DMS53 treated with DMSO at 0.1 percent for 48 hours (cell line): ENCODE results near the gene RAB11A.

ENCODE experiments used
- DNase-seq: peaks from one replicate; lab custom pipeline; 2025; ENCODE audit not compliant: unreplicated experiment; lab: John Stamatoyannopoulos, UW

The RAB11A gene

GRCh38 chr15:65935391-65935790 is 66.1 kb downstream of the RAB11A start:
- no peak for DNase-seq

DNA sequence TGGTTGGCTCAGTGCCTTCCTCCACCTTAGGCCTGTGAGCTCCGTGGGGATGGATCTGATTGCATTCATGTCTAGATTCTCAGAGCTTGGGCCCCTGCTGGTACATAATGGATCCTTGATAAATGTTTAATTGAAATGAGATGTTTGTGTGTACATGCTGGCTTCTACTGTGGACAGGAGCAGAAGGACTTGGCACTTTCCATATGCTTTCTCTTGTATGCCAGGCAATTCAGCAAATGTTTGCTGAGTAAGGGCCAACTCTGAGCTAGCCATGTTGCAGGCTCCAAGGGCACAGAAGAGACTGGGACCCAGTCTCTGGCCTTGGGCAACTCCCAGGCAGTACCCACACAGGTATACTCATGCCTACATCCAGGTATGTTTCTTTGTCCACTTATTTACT is 67.0 kb downstream of the RAB11A start:
- DNase-seq, result no peak

- DNase-seq, result no peak
Measured at GRCh38 chr15:65937054-65937453, 67.8 kb downstream of the RAB11A start.

DNA sequence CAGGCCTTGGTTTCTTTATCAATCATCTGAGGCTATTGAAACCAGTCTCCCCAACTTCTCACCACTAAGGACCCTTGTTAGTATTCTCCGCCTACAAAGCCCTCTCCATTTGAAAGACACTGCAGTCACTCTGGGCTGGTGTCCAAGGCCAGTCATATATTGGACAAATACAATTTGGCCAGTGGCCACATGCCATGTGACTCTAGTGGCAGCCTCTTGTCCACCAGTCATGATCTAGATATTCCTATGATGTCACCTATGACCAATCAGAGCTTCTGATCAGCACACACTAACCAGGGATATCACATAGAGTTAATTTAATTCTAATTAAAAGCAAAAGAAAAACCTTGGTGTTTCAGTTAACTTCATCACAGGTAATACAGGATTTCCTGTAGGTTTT is 68.2 kb downstream of the RAB11A start:
- no peak for DNase-seq

- no peak for DNase-seq
Measured at GRCh38 chr15:65938604-65939003, 69.3 kb downstream of the RAB11A start.

DNA sequence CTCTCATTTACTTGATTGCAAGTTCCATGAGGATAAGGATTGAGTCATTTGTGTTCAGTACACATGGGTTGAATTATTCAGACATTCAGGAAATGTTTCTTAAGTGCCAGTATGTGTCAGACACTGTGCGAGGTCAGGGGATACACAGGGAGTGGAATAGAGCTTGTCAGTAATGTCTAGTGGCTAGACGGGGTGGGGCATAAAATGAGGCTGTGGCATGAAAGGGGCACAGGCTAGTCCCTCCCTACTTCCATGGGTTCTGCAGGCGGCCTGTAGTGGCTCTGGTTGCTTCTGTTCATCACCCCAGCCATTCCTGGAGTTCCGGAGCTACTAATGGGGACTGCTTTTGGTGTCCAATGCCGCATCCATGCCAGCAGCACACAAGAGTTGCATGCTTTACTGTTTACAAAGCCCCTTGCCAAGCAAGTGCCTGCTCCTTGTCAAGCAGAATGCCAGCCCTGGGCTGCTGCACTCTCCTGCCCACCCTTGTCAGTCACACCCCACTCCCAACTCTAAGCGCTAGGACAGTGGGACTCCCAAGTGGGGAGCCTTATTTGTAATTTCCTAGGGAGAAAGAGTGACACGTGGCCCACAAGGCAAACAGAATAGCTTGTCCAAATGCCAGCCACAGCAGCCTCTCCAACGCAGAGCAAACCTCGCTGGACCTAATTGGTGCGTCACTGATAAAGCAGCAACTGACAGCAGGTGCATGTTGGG is 70.8 kb downstream of the RAB11A start:
- peak; percentile 59 for DNase-seq

DNA sequence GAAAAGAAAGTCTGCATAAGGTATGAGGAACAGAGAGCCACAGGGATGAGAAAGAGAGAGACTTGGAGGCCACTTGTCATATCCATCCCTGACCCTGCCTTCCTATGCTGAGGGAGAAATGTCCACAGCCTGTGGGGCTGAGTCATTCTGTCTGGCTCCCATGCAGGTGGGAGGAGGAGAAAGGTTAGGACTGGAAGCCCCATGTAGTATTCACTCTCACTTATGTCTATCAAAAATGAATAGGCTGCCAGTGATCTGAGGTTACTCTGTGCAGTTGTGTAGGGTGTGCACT is 71.3 kb downstream of the RAB11A start:
- DNase-seq, result peak; percentile 89
